GM12878 (cell line): Measurements from ENCODE around the gene ATP5PD. TPM values are rescaled to one million over a fixed set of nuclear protein-coding genes. Genes with fewer than 3 reads are reported as not detected.

ENCODE experiments used
- ATAC-seq: fragments of 200-7000 bp; cut with Tn5 transposase; 3 replicates; pipeline ENCODE4 v1.9.1; 2020; ENCODE audit warnings: mild to moderate bottlenecking, moderate library complexity
- BruUV-seq: library from RNA; stranded (reverse); fragments of 400-500 nt; replicated peaks from 2 replicates; lab custom pipeline; 2021; lab: Mats Ljungman, UMichigan
- CTCF ChIA-PET: fragments of 300-600 bp; sonication (Branson Sonifier 250); formaldehyde crosslinking; extraction: SDS; loops from one replicate; lab custom pipeline; 2021; ENCODE audit warnings: inconsistent platforms; lab: Yijun Ruan, JAX
- POLR2A ChIA-PET: fragments of 350-600 bp; formaldehyde crosslinking; extraction: SDS; loops from one replicate; lab custom pipeline; 2021; ENCODE audit warnings: inconsistent platforms; lab: Charles Lee
- RAD21 ChIA-PET: fragments of 300-600 bp; sonication (Branson Sonifier 250); formaldehyde crosslinking; loops from one replicate; lab custom pipeline; 2023; ENCODE audit warnings: antibody characterized with exemption; ENCODE audit not compliant: unreplicated experiment; lab: Charles Lee
- SMC1A ChIA-PET: fragments of 300-600 bp; sonication (Branson Sonifier 250); formaldehyde crosslinking; loops from one replicate; lab custom pipeline; 2023; ENCODE audit not compliant: unreplicated experiment, uncharacterized antibody; lab: Charles Lee
- DNase-seq: peaks from one replicate; pipeline ENCODE4 v3.0.0-alpha.2; 2011; ENCODE audit warnings: low read depth, low spot score
- FAIRE-seq: peaks from 3 replicates; lab custom pipeline; 2011; peaks lifted over from hg19 to GRCh38; lab: Jason Lieb, UNC
- H2AFZ ChIP-seq: 2 replicates; pipeline ENCODE4 v1.6.0; 2011; ENCODE audit warnings: low read depth, low read length, control low read depth; ENCODE audit not compliant: control insufficient read depth
- H3K27ac ChIP-seq: 2 replicates; pipeline ENCODE4 v1.5.1; 2011; ENCODE audit warnings: control low read depth; ENCODE audit not compliant: control insufficient read depth, insufficient read depth
- H3K27me3 ChIP-seq, 2 experiments: replicated peaks in 1 of 2; 2 replicates each; pipeline versions ENCODE4 v1.6.0 to v1.6.1; 2011; ENCODE audit warnings: low read length in 1 of 2; ENCODE audit not compliant: control insufficient read depth in 2 of 2, insufficient read depth in 2 of 2
- H3K36me3 ChIP-seq, 2 experiments: 2 replicates each; pipeline ENCODE4 v1.5.1; 2011; ENCODE audit warnings: low read length in 1 of 2; ENCODE audit not compliant: control insufficient read depth in 2 of 2, insufficient read depth in 2 of 2
- H3K4me1 ChIP-seq: 2 replicates; pipeline ENCODE4 v1.6.1; 2011; ENCODE audit warnings: mild to moderate bottlenecking, low read length, moderate library complexity, mixed read lengths; ENCODE audit not compliant: control insufficient read depth, insufficient read depth
- H3K4me2 ChIP-seq: 2 replicates; pipeline ENCODE4 v1.6.0; 2011; ENCODE audit warnings: control low read depth; ENCODE audit not compliant: control insufficient read depth, insufficient read depth
- H3K4me3 ChIP-seq: fragments of 200-600 bp; sonication (generic); 2 replicates; pipeline ENCODE4 v1.5.1; 2016
- H3K79me2 ChIP-seq: 2 replicates; pipeline ENCODE4 v1.6.0; 2011; ENCODE audit warnings: low read length; ENCODE audit not compliant: control insufficient read depth, insufficient read depth
- H3K9ac ChIP-seq: 2 replicates; pipeline ENCODE4 v1.8.0; 2011; ENCODE audit warnings: low read length, control low read depth, mixed read lengths; ENCODE audit not compliant: control insufficient read depth, insufficient read depth
- H3K9me3 ChIP-seq: replicated peaks from 3 replicates; pipeline ENCODE4 v1.5.1; 2011; ENCODE audit warnings: mild to moderate bottlenecking, low read length; ENCODE audit not compliant: control insufficient read depth, insufficient read depth
- H4K20me1 ChIP-seq: 2 replicates; pipeline ENCODE4 v1.6.0; 2011; ENCODE audit not compliant: control insufficient read depth, insufficient read depth
- BHLHE40 ChIP-seq, 2 experiments: fragments of 450-650 bp in 1 of 2; IDR thresholded peaks; 2 replicates each; pipeline ENCODE4 v1.6.1; 2011 to 2017; ENCODE audit warnings: low read depth in 2 of 2, borderline replicate concordance in 1 of 2, improper control_type of control experiment in 1 of 2, low read length in 1 of 2, mild to moderate bottlenecking in 1 of 2
- BRCA1 ChIP-seq: IDR thresholded peaks from 2 replicates; pipeline ENCODE4 v1.6.1; 2011; ENCODE audit warnings: low read depth, low read length, improper control_type of control experiment
- CEBPB ChIP-seq, 2 experiments: fragments of 150-350 bp in 1 of 2; IDR thresholded peaks; 2 replicates each; pipeline ENCODE4 v1.6.1; 2012 to 2014; ENCODE audit warnings: low read depth in 2 of 2, low read length in 2 of 2, borderline replicate concordance in 1 of 2, inconsistent platforms in 1 of 2
- CHD2 ChIP-seq: IDR thresholded peaks from 2 replicates; pipeline ENCODE4 v1.6.1; 2011; ENCODE audit warnings: low read depth, low read length, improper control_type of control experiment, borderline replicate concordance
- ESRRA ChIP-seq: IDR thresholded peaks from 2 replicates; pipeline ENCODE4 v1.6.1; 2012; ENCODE audit warnings: mild to moderate bottlenecking, low read length, improper control_type of control experiment
- FOXM1 ChIP-seq: IDR thresholded peaks from 2 replicates; pipeline ENCODE4 v1.6.1; 2012; ENCODE audit warnings: low read depth, mild to moderate bottlenecking, inconsistent platforms, low read length, moderate library complexity
- KAT2A ChIP-seq: conservative IDR thresholded peaks from 2 replicates; pipeline ENCODE4 v1.6.1; 2011; ENCODE audit warnings: low read depth, low read length; ENCODE audit not compliant: control insufficient read depth
- MXI1 ChIP-seq: fragments of 150-350 bp; IDR thresholded peaks from 2 replicates; pipeline ENCODE4 v1.6.1; 2011; ENCODE audit warnings: low read depth, mild to moderate bottlenecking, inconsistent platforms, low read length, improper control_type of control experiment
- MYB ChIP-seq: fragments of 150-350 bp; IDR thresholded peaks from 2 replicates; pipeline ENCODE4 v1.6.1; 2014; ENCODE audit warnings: mild to moderate bottlenecking, low read depth, low read length, borderline replicate concordance
- NFXL1 ChIP-seq: fragments of 450-650 bp; IDR thresholded peaks from 2 replicates; pipeline ENCODE4 v1.6.1; 2017; ENCODE audit warnings: antibody characterized with exemption, mild to moderate bottlenecking, borderline replicate concordance
- NR2C1 ChIP-seq: fragments of 450-650 bp; IDR thresholded peaks from 2 replicates; pipeline ENCODE4 v1.6.1; 2017; ENCODE audit warnings: antibody characterized with exemption, mild to moderate bottlenecking, moderate library complexity
- SUPT20H ChIP-seq: IDR thresholded peaks from 2 replicates; pipeline ENCODE4 v1.6.1; 2011; ENCODE audit warnings: low read depth, mild to moderate bottlenecking, low read length, moderate library complexity, borderline replicate concordance; ENCODE audit not compliant: control insufficient read depth
- WGBS: methylation state at CpG from one replicate; pipeline ENCODE4 v1.1.6; 2016; ENCODE audit warnings: low lambda C conversion rate; ENCODE audit not compliant: insufficient replicate concordance, insufficient coverage; ENCODE audit errors: missing lambda C conversion rate; 5-methylcytosine and 5-hydroxymethylcytosine counted together
- in situ Hi-C: fragments of 300-500 bp; cut with MboI; formaldehyde crosslinking; loops from 9 replicates; pipeline ENCODE4 v1.14.3; 2018; ENCODE audit warnings: mixed read lengths
- intact Hi-C: fragments of 100-400 bp; cut with micrococcal nuclease; formaldehyde crosslinking; loops from one replicate; pipeline ENCODE4 v1.14.2; 2022; ENCODE audit not compliant: unreplicated experiment
- polyA plus RNA-seq, 11 experiments: library from polyadenylated mRNA; depleted of rRNA in 4 of 11; unstranded in 6 of 11; stranded (reverse) in 5 of 11; fragments of >200 nt; fragmentation: Nextera tagmentation in 4 of 11; fragmentation: Illumina TruSeq in 1 of 11; extraction: Ambion mirVana in 4 of 11; extraction: Trizol in 1 of 11; gene quantifications; 1 replicate in 1 of 11; 2 replicates in 10 of 11; pipeline versions ENCODE4 v1.2.1 to v1.2.3, GENCODE V29; 2011 to 2016; ENCODE audit warnings: inconsistent platforms in 2 of 11, missing spikeins in 2 of 11, low read depth in 1 of 11
- total RNA-seq, 4 experiments: library from RNA; depleted of rRNA in 3 of 4; stranded (reverse); fragments of >200 nt in 3 of 4; fragmentation: Illumina TruSeq in 1 of 4; extraction: Trizol in 1 of 4; gene quantifications; 2 replicates each; pipeline versions ENCODE4 v1.2.1 to v1.2.3, GENCODE V29; 2013 to 2021
- TF ChIP-seq, protein P1 (sequence below): IDR thresholded peaks from 2 replicates; pipeline ENCODE4 v1.6.1; 2011; ENCODE audit warnings: borderline replicate concordance, low read depth, mild to moderate bottlenecking, moderate library complexity, low read length; ENCODE audit not compliant: insufficient read depth, poor library complexity, severe bottlenecking
- TF ChIP-seq, protein P2 (sequence below): fragments of 450-650 bp; IDR thresholded peaks from 2 replicates; pipeline ENCODE4 v1.6.1; 2017; ENCODE audit warnings: low read depth, mild to moderate bottlenecking, moderate library complexity
- TF ChIP-seq, protein P3 (sequence below): fragments of 150-350 bp; IDR thresholded peaks from 2 replicates; pipeline ENCODE4 v1.6.1; 2014; ENCODE audit warnings: mild to moderate bottlenecking, low read depth, low read length

The ATP5PD gene
- total and polyA plus RNA-seq, 10 of the 15 experiments (the other 5 are each of a cell fraction or from before 2014, with no cell fraction given): 172 to 772 (median 321) TPM

DNA sequence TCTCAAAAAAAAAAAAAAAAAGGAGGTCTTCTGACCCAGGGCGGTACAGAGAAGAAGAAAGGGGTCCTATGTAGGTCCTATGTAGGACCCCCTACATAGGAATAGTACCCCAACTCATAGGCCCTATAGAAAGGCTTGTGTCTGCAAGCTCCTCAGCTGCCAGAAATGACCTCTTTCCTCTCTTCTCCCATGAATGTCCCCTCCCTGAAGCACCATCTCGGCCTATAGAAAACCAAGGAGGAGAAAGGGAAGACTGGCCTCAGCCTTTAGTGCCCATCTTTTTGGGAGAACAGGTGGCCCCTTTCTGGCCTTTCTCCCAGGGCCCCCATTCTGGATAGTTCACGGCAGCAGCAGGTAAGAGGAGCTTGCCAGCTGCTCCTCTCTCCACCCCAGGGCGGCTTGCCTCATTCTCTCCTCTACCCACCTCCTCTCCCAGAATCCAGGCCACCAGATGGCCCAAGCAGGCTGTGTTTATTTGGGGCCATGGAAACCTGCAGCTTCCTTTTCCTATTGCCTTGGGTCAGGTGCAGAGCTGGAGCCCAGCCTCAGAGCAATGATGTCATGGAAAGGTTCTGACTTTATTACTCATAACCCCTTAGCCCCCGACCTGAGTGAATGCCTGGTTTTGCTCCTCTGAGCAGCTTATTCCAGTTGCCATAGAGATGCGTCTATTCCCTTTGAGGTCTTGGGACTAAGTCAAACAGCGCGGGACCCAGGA, 35.9 kb downstream of the ATP5PD start (continued):
- TF ChIP-seq, protein P1, sequence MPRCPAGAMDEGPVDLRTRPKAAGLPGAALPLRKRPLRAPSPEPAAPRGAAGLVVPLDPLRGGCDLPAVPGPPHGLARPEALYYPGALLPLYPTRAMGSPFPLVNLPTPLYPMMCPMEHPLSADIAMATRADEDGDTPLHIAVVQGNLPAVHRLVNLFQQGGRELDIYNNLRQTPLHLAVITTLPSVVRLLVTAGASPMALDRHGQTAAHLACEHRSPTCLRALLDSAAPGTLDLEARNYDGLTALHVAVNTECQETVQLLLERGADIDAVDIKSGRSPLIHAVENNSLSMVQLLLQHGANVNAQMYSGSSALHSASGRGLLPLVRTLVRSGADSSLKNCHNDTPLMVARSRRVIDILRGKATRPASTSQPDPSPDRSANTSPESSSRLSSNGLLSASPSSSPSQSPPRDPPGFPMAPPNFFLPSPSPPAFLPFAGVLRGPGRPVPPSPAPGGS: no peak
- TF ChIP-seq KAT2A: no peak
- TF ChIP-seq, all 136 proteins: peak for 0

DNA sequence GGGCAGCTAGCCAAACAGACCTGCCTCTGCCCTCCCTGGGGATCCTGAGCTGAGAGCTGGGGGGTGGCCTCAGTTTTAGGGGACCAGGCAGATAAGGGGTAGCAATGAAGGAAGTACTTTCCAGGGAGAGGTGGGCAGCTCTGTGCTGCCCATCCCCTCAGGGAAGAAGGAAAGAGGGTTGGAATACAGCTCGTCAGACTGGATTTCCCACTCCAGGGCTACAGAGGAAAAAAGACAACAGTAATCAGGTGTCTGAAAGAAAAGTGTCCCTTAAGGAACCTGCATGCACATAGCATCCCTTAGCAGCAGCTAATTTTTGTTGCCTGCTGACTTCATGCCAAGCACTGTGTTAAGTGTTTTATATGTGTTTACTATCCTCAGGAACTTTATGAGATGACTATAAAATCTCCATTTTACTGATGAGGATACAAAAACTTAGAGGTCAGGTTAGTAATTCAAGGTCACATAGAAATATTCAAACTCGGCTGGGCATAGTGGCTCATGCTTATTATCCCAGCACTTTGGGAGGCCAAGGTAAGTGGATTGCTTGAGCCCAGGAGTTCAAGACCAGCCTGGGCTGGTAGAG, 37.5 kb downstream of the ATP5PD start:
- Histone ChIP-seq H2AFZ (no peak overlapping the region), H3K9me3 (no peaks in the 10 kb centered on the region), H3K79me2 (peaks cover 11% of the 10 kb centered on the region), H3K4me3 (no peak overlapping the region), H3K9ac (no peak overlapping the region), H3K4me2 (no peak overlapping the region), H3K4me1 (peaks cover 8% of the 10 kb centered on the region), H3K27me3 (no peaks in the 10 kb centered on the region; a peak in 1 of 4 replicates), H3K36me3 (no peaks in the 10 kb centered on the region), H4K20me1 (no peaks in the 10 kb centered on the region), H3K27ac (no peak overlapping the region)
- intact Hi-C loops (no loop called here), in situ Hi-C loops (no loop called here)
- SMC1A ChIA-PET: interaction anchor here (1.5 to 4.1 kb wide), 2 partner anchors 15 to 48 kb away, joined by 5 to 20 read pairs; no protein-coding TSS in a partner anchor
- BruUV-seq: no TSS peak
- 44% methylated on average over 2 of the region's 2 CpGs for WGBS
- CTCF ChIA-PET: interaction anchor here (1.3 to 6.2 kb wide), 4 partner anchors 23 to 84 kb away, joined by 3 to 56 read pairs (median 3); no protein-coding TSS in a partner anchor
- no peak for ATAC-seq
- no peak for DNase-seq
- RAD21 ChIA-PET: interaction anchor here (0.7 to 5.4 kb wide), 4 partner anchors 23 to 105 kb away, joined by 3 to 35 read pairs (median 4); no protein-coding TSS in a partner anchor
- FAIRE-seq: no peak
- POLR2A ChIA-PET: interaction anchor here (0.7 kb wide), 1 partner anchor 10 kb away, joined by 3 read pairs; no protein-coding TSS in a partner anchor
- TF ChIP-seq CEBPB (IDR thresholded peaks at IDR 0.05; ENCODE audit: borderline replicate concordance in 1 of 2, low read depth in 2 of 2, low read length in 2 of 2) (no peak), NR2C1 (no peak), MXI1 (no peak), ESRRA (no peak), BHLHE40 (IDR thresholded peaks at IDR 0.05; ENCODE audit: borderline replicate concordance in 1 of 2, low read depth in 2 of 2, low read length in 1 of 2) (no peak), FOXM1 (no peak), SUPT20H (no peak), BRCA1 (no peak), CHD2 (no peak), MYB (no peak), NFXL1 (no peak)
- TF ChIP-seq, protein P2, sequence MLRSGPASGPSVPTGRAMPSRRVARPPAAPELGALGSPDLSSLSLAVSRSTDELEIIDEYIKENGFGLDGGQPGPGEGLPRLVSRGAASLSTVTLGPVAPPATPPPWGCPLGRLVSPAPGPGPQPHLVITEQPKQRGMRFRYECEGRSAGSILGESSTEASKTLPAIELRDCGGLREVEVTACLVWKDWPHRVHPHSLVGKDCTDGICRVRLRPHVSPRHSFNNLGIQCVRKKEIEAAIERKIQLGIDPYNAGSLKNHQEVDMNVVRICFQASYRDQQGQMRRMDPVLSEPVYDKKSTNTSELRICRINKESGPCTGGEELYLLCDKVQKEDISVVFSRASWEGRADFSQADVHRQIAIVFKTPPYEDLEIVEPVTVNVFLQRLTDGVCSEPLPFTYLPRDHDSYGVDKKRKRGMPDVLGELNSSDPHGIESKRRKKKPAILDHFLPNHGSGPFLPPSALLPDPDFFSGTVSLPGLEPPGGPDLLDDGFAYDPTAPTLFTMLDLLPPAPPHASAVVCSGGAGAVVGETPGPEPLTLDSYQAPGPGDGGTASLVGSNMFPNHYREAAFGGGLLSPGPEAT: no peak
- TF ChIP-seq, protein P3, sequence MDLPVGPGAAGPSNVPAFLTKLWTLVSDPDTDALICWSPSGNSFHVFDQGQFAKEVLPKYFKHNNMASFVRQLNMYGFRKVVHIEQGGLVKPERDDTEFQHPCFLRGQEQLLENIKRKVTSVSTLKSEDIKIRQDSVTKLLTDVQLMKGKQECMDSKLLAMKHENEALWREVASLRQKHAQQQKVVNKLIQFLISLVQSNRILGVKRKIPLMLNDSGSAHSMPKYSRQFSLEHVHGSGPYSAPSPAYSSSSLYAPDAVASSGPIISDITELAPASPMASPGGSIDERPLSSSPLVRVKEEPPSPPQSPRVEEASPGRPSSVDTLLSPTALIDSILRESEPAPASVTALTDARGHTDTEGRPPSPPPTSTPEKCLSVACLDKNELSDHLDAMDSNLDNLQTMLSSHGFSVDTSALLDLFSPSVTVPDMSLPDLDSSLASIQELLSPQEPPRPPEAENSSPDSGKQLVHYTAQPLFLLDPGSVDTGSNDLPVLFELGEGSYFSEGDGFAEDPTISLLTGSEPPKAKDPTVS: no peak
